Dermis microvascular lymphatic vessel endothelial cell (primary cell): Measurements from ENCODE around the gene CAMTA1. TPM values are rescaled to one million over a fixed set of nuclear protein-coding genes. Genes with fewer than 3 reads are reported as not detected.
A peak's percentile ranks its signal among the peaks of the same experiment; 100 is the strongest.

Experiments used
- DNase-seq, 2 donors: peaks; one replicate each; pipeline versions ENCODE4 v3.0.0 to v3.0.0-alpha.2; 2010; ENCODE audit warnings: low read depth in 2 of 2
- total RNA-seq: library from RNA; depleted of rRNA; stranded (reverse); fragments of >200 nt; gene quantifications from 2 replicates; pipeline ENCODE4 v1.2.1, GENCODE V29; 2014

CAMTA1 gene
- total RNA-seq, 1 donor from 2014 or later: 33.9 TPM

GRCh38 chr1:7280347-7280960 lies 495.2 kb downstream of the CAMTA1 start:
- no peak for DNase-seq

DNA sequence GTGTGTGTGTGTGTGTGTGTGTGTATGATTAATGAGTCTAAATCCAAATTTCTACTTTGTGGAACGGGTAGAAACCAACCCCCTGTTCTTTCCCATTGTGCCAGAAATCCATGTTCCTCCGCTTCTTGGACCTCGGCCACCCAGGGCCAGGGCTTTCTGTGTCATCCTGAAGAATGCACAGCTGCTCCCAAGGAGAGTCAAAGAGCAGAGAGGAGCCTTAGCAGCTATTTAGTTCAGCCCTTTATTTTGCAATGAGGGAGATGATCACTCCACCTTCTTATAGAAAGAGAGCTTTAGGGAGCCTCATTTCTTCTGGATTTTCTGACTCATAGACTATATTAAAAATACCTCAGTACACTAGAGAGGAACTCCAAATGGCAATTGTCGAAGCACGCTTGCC lies 496.6 kb downstream of the CAMTA1 start:
- no peak for DNase-seq

- no peak for DNase-seq
Observed at GRCh38 chr1:7284839-7285435, 499.7 kb downstream of the CAMTA1 start.

GRCh38 chr1:7285856-7286454 lies 500.7 kb downstream of the CAMTA1 start:
- DNase-seq: no peak

GRCh38 chr1:7287013-7287412 lies 501.8 kb downstream of the CAMTA1 start:
- DNase-seq: no peak

DNA sequence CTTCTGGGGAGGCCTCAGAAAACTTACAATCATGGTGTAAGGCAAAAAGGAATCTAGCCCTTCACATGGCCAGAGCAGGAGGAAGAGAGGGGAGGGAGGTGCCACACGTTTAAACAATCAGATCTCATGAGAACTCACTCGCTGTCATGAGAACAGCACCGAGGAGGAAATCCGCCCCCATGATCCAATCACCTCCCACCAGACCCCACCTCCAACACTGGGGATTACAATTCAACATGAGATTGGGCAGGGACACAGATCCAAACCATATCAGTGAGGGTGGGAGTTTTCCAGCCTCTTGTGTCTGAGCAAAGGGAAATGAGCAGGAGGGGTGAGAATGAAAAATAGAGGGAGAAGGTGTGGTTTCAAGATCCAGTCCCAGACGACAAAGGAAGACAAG lies 503.7 kb downstream of the CAMTA1 start:
- no peak for DNase-seq

- DNase-seq: no peak
Observed at GRCh38 chr1:7289694-7290093, 504.4 kb downstream of the CAMTA1 start.

DNA sequence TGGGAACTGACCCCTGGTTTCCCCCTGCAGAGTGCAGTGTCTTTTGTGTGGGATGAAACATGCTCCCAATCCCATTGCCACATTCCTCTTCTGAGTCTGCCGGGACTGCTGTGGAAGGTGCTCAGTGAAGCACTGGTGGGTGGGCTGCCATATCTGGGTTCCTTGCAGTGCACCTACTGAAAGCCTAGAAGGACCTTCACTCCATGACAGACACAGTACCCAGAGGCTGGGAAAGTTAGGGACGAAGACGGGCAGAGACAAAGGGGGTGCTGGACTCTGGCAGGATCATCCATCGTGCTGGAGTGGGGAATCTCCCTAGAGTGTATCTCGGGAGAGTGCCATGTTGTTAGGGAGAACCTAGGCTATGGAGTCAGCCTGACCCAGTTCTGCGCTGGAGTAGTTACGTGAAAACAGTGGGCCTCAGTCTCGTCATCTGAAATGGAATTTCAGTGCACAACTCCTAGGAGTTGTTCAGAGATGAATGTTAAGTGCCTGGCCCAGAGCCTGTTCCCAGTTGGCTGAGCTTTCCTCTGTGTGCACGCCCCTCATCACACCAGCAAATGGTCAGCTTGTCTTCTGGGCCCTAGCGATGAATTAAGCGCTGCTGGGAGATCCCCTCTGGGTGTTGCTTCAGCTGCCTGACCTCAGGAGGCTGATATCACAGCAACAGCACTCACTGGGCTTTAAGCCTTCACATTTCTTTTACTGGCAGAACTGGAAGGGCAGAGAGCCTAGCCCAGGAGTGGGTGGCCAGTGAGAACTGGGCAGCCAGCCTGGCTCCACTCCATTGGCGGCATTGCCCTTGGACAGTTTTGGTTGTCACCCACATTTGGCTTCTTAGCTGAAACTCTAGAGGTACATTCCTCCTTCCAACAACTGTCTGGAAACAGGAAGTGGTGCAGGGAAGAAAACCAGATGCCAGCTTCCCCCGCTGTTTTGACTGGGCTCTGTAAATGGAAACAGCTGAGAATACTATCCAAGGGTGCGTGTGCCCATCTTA lies 506.0 kb downstream of the CAMTA1 start:
- no peak for DNase-seq

- no peak for DNase-seq
Observed at GRCh38 chr1:7292036-7292681, 506.9 kb downstream of the CAMTA1 start.

DNA sequence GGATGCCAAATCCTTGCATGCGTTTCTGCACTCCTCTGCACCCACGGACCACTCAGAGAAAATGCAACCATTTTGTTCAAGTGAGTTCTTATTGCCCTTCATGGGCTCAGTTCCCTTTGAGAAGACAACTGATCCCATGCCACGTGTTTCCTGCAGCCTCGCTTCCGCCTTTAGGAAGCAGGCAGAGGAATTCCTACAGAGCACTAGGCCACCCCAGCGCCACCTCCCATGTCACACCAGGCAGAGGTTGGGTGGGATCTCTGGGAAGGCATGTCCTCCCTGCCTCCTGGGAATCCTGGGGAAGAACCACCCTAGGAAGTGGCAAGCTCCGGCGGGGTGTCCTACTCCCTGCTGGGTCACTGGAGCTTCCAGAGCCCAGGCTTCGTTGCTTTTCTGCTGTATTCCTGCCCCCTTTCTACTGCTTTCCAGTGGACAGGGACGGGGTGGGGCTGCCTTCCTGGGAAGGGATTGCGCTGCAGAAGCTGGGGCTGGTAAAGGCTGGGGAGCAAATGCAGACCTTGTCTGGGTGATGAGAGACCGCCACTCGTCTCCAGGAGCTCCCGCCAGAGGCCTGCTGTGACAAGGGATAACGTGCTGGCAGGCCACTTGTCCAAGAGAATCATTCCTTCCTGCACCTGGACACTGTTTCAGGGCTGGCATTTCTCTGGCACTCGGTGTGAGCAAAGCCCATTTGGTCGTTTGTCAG lies 507.6 kb downstream of the CAMTA1 start:
- DNase-seq: no peak

DNA sequence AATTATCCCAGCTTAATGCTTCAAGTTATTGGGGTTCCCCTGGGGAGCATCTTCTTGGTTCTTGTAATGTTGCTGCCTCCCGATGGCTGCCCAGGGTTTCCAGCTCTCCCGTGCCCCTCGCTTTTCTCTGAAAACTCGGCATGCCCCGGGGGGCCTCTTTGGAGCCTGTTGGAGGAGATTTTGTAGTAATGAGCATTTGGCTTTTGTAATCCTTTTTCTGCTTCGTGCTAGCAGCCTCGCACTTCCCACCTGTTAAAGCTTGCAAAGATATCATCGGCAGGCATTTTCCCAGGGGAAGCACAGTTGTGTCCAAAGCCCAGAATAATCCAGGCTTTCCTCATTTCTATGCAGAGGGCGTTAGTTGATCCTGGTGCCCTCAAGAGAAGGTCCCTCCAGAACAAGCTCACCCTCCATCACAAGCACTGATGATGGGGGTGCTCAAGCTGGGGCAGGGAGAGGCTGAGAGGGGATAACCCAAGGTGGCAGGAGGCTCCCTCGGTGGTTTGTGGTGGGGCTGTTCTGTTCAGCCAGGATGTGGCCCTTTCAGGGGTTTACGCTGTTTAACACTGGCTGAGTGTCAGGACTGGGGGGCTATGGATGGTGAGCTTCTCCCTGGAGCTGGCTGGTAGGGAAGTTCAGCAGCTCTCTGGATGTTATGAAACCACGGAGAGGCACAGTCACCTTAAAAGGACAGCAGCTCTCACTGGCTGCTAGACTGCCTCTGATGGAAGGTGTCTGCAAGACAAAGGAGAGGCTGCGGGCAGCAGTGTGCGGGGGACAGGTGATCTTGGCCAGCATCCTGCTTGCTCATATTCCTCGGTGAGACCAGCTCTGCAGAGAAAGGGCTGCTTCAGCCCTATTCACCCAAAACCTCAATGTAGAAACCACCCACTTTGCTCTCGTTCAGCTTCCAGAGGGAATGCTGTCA lies 508.7 kb downstream of the CAMTA1 start:
- no peak for DNase-seq

- DNase-seq: no peak
Observed at GRCh38 chr1:7294636-7295035, 509.4 kb downstream of the CAMTA1 start.

GRCh38 chr1:7295946-7296345 lies 510.7 kb downstream of the CAMTA1 start:
- no peak for DNase-seq

- no peak for DNase-seq
Observed at GRCh38 chr1:7296968-7297367, 511.7 kb downstream of the CAMTA1 start.

DNA sequence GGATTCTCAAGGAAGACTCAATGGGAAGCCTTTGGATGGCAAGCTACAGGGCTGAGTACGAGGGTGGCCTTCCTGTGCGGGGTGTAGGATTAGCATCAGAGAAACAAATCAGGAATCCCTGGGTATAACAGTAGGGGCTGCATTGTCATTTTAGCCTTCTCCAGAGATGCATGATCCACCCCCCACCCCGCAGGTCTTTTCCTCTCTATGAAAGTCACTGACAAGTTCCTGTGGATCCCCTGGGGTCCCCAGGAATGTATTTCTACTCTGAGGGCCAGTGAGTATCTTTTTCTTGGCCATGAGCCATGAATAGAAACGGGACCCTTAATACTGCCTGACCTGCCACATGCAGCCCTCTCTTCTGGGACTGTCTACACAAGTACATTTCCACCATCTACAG lies 512.9 kb downstream of the CAMTA1 start:
- DNase-seq: no peak

- DNase-seq: peak in 1 of 2 donors; percentile 24
Observed at GRCh38 chr1:7298749-7299151, 513.5 kb downstream of the CAMTA1 start.

DNA sequence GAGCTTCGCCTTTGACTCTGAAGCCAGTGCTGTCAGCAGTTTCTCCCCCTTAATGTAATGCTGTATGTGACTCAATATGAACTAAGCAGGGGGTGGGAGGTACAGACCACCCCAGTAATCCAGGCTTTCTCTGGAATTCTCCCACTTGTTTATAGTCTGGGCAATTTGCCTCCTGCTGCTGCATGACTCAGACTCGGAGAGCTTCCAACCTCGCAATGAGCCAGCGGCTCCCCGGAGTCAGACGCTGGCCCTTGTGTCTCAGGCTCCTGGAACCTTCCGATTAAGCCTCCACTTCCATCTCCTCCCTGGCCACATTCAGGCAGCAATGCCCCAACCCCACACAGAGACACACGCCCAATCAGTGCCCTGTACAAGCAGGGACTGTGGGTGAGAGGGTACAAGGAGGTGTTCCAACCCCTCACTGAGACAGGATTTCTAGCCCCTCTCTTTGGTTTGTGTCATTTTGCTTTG lies 514.1 kb downstream of the CAMTA1 start:
- DNase-seq: peak in 1 of 2 donors; percentile 81

DNA sequence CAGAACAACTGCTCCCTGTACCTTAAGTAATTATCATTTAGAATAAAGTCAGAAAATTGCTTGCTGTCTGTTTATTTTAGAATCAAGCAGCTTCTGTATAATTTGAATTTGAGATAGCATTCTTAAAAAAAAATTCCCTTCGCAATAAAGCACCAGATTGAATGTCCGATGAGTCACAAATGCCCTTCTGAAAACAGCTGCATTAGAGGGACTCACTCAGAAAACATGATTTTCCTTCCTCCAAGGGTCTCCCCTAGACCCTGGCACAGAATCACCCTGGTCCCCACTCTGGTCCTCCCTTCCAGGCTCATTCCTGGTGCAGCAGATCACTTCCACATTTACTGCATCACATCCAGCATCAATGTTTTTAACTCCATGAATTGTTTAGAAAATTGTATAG lies 514.7 kb downstream of the CAMTA1 start:
- peak in 1 of 2 donors; percentile 50 for DNase-seq

- DNase-seq: no peak
Observed at GRCh38 chr1:7300893-7301663, 515.8 kb downstream of the CAMTA1 start.
